Motor neuron (in vitro differentiated cells): ENCODE measurements around the gene CHURC1. TPM values are rescaled to one million over a fixed set of nuclear protein-coding genes. Genes with fewer than 3 reads are reported as not detected.

Source experiments
- ATAC-seq, 8 experiments: fragments of 200-7000 bp; cut with Tn5 transposase; replicated peaks in 6 of 8; 2 replicates each; pipeline ENCODE4 v1.8.0; 2021; ENCODE audit warnings: mild to moderate bottlenecking in 8 of 8, moderate library complexity in 8 of 8
- H3K27ac ChIP-seq, 2 donors: fragments of 250-450 bp; sonication (Bioruptor Pico); 2 replicates each; pipeline ENCODE4 v1.9.0; 2021; ENCODE audit warnings: antibody characterized with exemption in 2 of 2, mild to moderate bottlenecking in 2 of 2, moderate library complexity in 1 of 2
- H3K4me1 ChIP-seq, 2 donors: fragments of 250-450 bp; sonication (Bioruptor Pico); replicated peaks in 1 of 2; 2 replicates each; pipeline ENCODE4 v1.6.1; 2021; ENCODE audit warnings: antibody characterized with exemption in 2 of 2, mild to moderate bottlenecking in 2 of 2, moderate library complexity in 1 of 2
- H3K4me3 ChIP-seq, 5 donors: fragments of 250-450 bp; sonication (Bioruptor Pico); 2 replicates each; pipeline ENCODE4 v1.9.0; 2021; ENCODE audit warnings: antibody characterized with exemption in 5 of 5, mild to moderate bottlenecking in 5 of 5, moderate library complexity in 4 of 5
- WGBS, 10 experiments: fragments of 450-650 bp; shearing (Covaris generic); methylation state at CpG; one replicate each; pipeline ENCODE4 v1.0.0; 2022; 5-methylcytosine and 5-hydroxymethylcytosine counted together
- in situ Hi-C, 9 experiments: fragments of 400-800 bp; cut with MboI; loops; one replicate each; pipeline ENCODE4 v1.15.0; 2021; ENCODE audit warnings: low sequenced_read_pairs in 9 of 9, low pct_unique_long_range_greater_than_20kb in 2 of 9; ENCODE audit not compliant: unreplicated experiment in 9 of 9
- total RNA-seq, 8 experiments: library from RNA; unstranded; fragments of 300-600 nt; gene quantifications; 2 replicates each; pipeline versions ENCODE4 v1.2.3 to v1.2.4, GENCODE V29; 2022

Gene CHURC1
- 100 to 1,000 TPM in 2 of 8 experiments, 10 to 100 TPM in 6; 41.4 to 120 (median 56.2) TPM for total RNA-seq

GRCh38 chr14:64914237-64915028 is at the start of gene CHURC1:
CHURC1 (plus strand) TSS chr14:64914455; CDS start chr14:64914496, 41 bp downstream.
- in situ Hi-C loops: no loop called here
- peak within 1 kb of the TSS; percentile 93 to 100 (median 94) for H3K4me3 ChIP-seq
- ATAC-seq: peak; percentile 95 to 100 (median 99)
- peak within 1 kb of the TSS; percentile 91 to 96 for H3K27ac ChIP-seq
- WGBS, 10 experiments: 0 to 7% (median 0%) methylated on average over 3 to 25 of the region's 49 CpGs; no CpG with 5 or more reads in 3 of the 10 experiments
- H3K4me1 ChIP-seq: peaks cover 4 to 8% of the 10 kb centered on the region in 2 donors

GRCh38 chr14:64865109-64865508 is 49.1 kb upstream of the CHURC1 start:
- WGBS, 10 experiments: 20 to 85% (median 29%) methylated on average over 1 to 4 of the region's 6 CpGs; no CpG with 5 or more reads in 3 of the 10 experiments
- Histone ChIP-seq H3K4me3 (no peak overlapping the region), H3K4me1 (peaks cover 6 to 8% of the 10 kb centered on the region in 2 donors), H3K27ac (no peak overlapping the region)
- in situ Hi-C loops: no loop called here
- ATAC-seq: peak in 4 of 8 experiments; percentile 25 to 77 (median 30)

GRCh38 chr14:64865992-64866391 is 48.3 kb upstream of the CHURC1 start:
- no peak overlapping the region for H3K27ac ChIP-seq
- in situ Hi-C loops: no loop called here
- H3K4me1 ChIP-seq: peaks cover 6 to 8% of the 10 kb centered on the region in 2 donors
- H3K4me3 ChIP-seq: no peak overlapping the region
- 43 to 88% (median 77%) methylated on average over 2 to 5 of the region's 6 CpGs; no CpG with 5 or more reads in 3 of the 10 experiments for WGBS, 10 experiments
- ATAC-seq: no peak

GRCh38 chr14:64867182-64867581 is 47.1 kb upstream of the CHURC1 start:
- 42 to 100% (median 83%) methylated on average over 1 to 2 of the region's 3 CpGs; no CpG with 5 or more reads in 2 of the 10 experiments for WGBS, 10 experiments
- in situ Hi-C loops: no loop called here
- no peak overlapping the region for H3K27ac ChIP-seq
- no peak overlapping the region for H3K4me3 ChIP-seq
- peaks cover 6 to 8% of the 10 kb centered on the region in 2 donors for H3K4me1 ChIP-seq
- no peak for ATAC-seq

- H3K27ac ChIP-seq: no peak overlapping the region
- ATAC-seq: no peak
- in situ Hi-C loops: no loop called here
- H3K4me1 ChIP-seq: peaks cover 6 to 8% of the 10 kb centered on the region in 2 donors
- H3K4me3 ChIP-seq: no peak overlapping the region
- 17 to 88% (median 73%) methylated on average over 1 to 2 of the region's 2 CpGs; no CpG with 5 or more reads in 2 of the 10 experiments for WGBS, 10 experiments
Observed at GRCh38 chr14:64868379-64868778, 45.9 kb upstream of the CHURC1 start.

- Histone ChIP-seq H3K27ac (no peak overlapping the region), H3K4me3 (no peak overlapping the region), H3K4me1 (peaks cover 6 to 8% of the 10 kb centered on the region in 2 donors)
- in situ Hi-C loops: no loop called here
- 11 to 75% (median 38%) methylated on average over 1 of the region's 1 CpG; no CpG with 5 or more reads in 4 of the 10 experiments for WGBS, 10 experiments
- no peak for ATAC-seq
Observed at GRCh38 chr14:64868841-64869240, 45.4 kb upstream of the CHURC1 start.

GRCh38 chr14:64870160-64870559 is 44.1 kb upstream of the CHURC1 start:
- in situ Hi-C loops: no loop called here
- no peak overlapping the region for H3K4me3 ChIP-seq
- H3K4me1 ChIP-seq: peaks cover 2 to 5% of the 10 kb centered on the region in 2 donors
- ATAC-seq: no peak
- H3K27ac ChIP-seq: no peak overlapping the region
- WGBS, 10 experiments: 69 to 100% (median 84%) methylated on average over 1 to 2 of the region's 2 CpGs

GRCh38 chr14:64871344-64871743 is 42.9 kb upstream of the CHURC1 start:
- WGBS, 10 experiments: 14 to 100% (median 62%) methylated on average over 1 to 2 of the region's 2 CpGs; no CpG with 5 or more reads in 2 of the 10 experiments
- H3K4me3 ChIP-seq: no peak overlapping the region
- no peak for ATAC-seq
- no peaks in the 10 kb centered on the region for H3K4me1 ChIP-seq
- H3K27ac ChIP-seq: no peak overlapping the region
- in situ Hi-C loops: no loop called here

GRCh38 chr14:64873506-64874219 is 40.6 kb upstream of the CHURC1 start:
- whole genome bisulfite sequencing, 10 experiments: 19 to 78% (median 61%) methylated on average over 2 to 3 of the region's 3 CpGs; no CpG with 5 or more reads in 3 of the 10 experiments
- peak in 2 of 8 experiments; percentile 59 to 91 for ATAC-seq
- in situ Hi-C loops: no loop called here
- Histone ChIP-seq H3K4me1 (no peaks in the 10 kb centered on the region), H3K4me3 (no peak overlapping the region), H3K27ac (no peak overlapping the region)

- in situ Hi-C loops: loop anchor here in 2 of 9 experiments (25.0 kb wide), 3 partner anchors 188 to 338 kb away; partner anchors contain the start of genes HSPA2 (in 1 of the 2) and PPP1R36 (in 1 of the 2)
- no peak overlapping the region for H3K4me3 ChIP-seq
- H3K4me1 ChIP-seq: peaks cover 0 to 7% of the 10 kb centered on the region in 2 donors
- H3K27ac ChIP-seq: no peak overlapping the region
- 48 to 100% (median 74%) methylated on average over 1 to 4 of the region's 4 CpGs; no CpG with 5 or more reads in 2 of the 10 experiments for WGBS, 10 experiments
- no peak for ATAC-seq
Observed at GRCh38 chr14:64875350-64875749, 38.9 kb upstream of the CHURC1 start.

GRCh38 chr14:64877846-64878245 is 36.4 kb upstream of the CHURC1 start:
- H3K4me3 ChIP-seq: no peak overlapping the region
- ATAC-seq: no peak
- WGBS, 10 experiments: 0 to 100% (median 85%) methylated on average over 1 to 4 of the region's 4 CpGs; no CpG with 5 or more reads in 4 of the 10 experiments
- in situ Hi-C loops: loop anchor here in 2 of 9 experiments (25.0 kb wide), 3 partner anchors 191 to 341 kb away; partner anchors contain the start of genes HSPA2 (in 1 of the 2) and PPP1R36 (in 1 of the 2)
- H3K4me1 ChIP-seq: peaks cover 0 to 7% of the 10 kb centered on the region in 2 donors
- no peak overlapping the region for H3K27ac ChIP-seq

- H3K4me1 ChIP-seq: peaks cover 0 to 7% of the 10 kb centered on the region in 2 donors
- no peak overlapping the region for H3K27ac ChIP-seq
- peak overlapping the region; percentile 32 to 60 (median 54) for H3K4me3 ChIP-seq
- ATAC-seq: peak in 6 of 8 experiments; percentile 24 to 39 (median 34)
- in situ Hi-C loops: loop anchor here in 2 of 9 experiments (25.0 kb wide), 3 partner anchors 192 to 342 kb away; partner anchors contain the start of genes HSPA2 (in 1 of the 2) and PPP1R36 (in 1 of the 2)
- 6 to 100% (median 8%) methylated on average over 1 to 10 of the region's 43 CpGs; no CpG with 5 or more reads in 2 of the 10 experiments for WGBS, 10 experiments
Observed at GRCh38 chr14:64878837-64879634, 35.2 kb upstream of the CHURC1 start.
